PC-9 (cell line): ENCODE measurements around the gene SPATA16. TPM values are rescaled to one million over a fixed set of nuclear protein-coding genes. Genes with fewer than 3 reads are reported as not detected.

Experiments used
- BruUV-seq: library from RNA; stranded (reverse); fragments of 400-500 nt; replicated peaks from 2 replicates; lab custom pipeline; 2021; lab: Mats Ljungman, UMichigan
- CTCF ChIA-PET: fragments of 300-600 bp; sonication (Branson Sonifier 250); formaldehyde crosslinking; loops from one replicate; lab custom pipeline; 2022; ENCODE audit warnings: antibody characterized with exemption; lab: Charles Lee
- POLR2A ChIA-PET: fragments of 300-600 bp; sonication (Branson Sonifier 250); formaldehyde crosslinking; loops from one replicate; lab custom pipeline; 2022; ENCODE audit warnings: antibody characterized with exemption; ENCODE audit not compliant: unreplicated experiment; lab: Charles Lee
- DNase-seq, 2 experiments: peaks; one replicate each; pipeline versions ENCODE4 v3.0.0 to v3.0.0-alpha.2; 2015 to 2022; ENCODE audit warnings: mixed read lengths in 1 of 2
- H2AFZ ChIP-seq: fragments of 200-600 bp; sonication (generic); 2 replicates; pipeline ENCODE4 v1.8.1; 2017; ENCODE audit warnings: antibody characterized with exemption
- H3F3A ChIP-seq: fragments of 200-600 bp; sonication (generic); 2 replicates; pipeline ENCODE4 v1.8.1; 2017; ENCODE audit warnings: antibody characterized with exemption, mild to moderate bottlenecking, low read depth; ENCODE audit not compliant: insufficient read depth
- H3K27ac ChIP-seq: fragments of 200-600 bp; sonication (generic); 2 replicates; pipeline ENCODE4 v1.6.1; 2016; ENCODE audit warnings: mixed run types
- H3K27me3 ChIP-seq: fragments of 200-600 bp; sonication (generic); 2 replicates; pipeline ENCODE4 v1.6.1; 2016; ENCODE audit warnings: low read depth, mixed run types; ENCODE audit not compliant: insufficient read depth
- H3K36me3 ChIP-seq: fragments of 200-600 bp; sonication (generic); 2 replicates; pipeline ENCODE4 v1.6.1; 2016; ENCODE audit warnings: low read depth, mixed run types
- H3K4me1 ChIP-seq: fragments of 200-600 bp; sonication (generic); replicated peaks from 2 replicates; pipeline ENCODE4 v1.6.1; 2016; ENCODE audit warnings: mixed run types; ENCODE audit not compliant: insufficient read depth
- H3K4me2 ChIP-seq: fragments of 200-600 bp; sonication (generic); 2 replicates; pipeline ENCODE4 v1.6.1; 2017; ENCODE audit warnings: mixed run types
- H3K4me3 ChIP-seq: fragments of 200-600 bp; sonication (generic); 2 replicates; pipeline ENCODE4 v1.6.1; 2016; ENCODE audit warnings: mixed run types
- H3K79me2 ChIP-seq: fragments of 200-600 bp; sonication (generic); 2 replicates; pipeline ENCODE4 v1.6.1; 2017; ENCODE audit warnings: low read depth, mixed run types
- H3K9me2 ChIP-seq: fragments of 200-600 bp; sonication (generic); 2 replicates; pipeline ENCODE4 v1.8.1; 2017; ENCODE audit warnings: mild to moderate bottlenecking; ENCODE audit not compliant: insufficient read depth
- H3K9me3 ChIP-seq: fragments of 200-600 bp; sonication (generic); 2 replicates; pipeline ENCODE4 v1.8.1; 2016; ENCODE audit warnings: low read depth; ENCODE audit not compliant: insufficient read depth
- H4K20me1 ChIP-seq: fragments of 200-600 bp; sonication (generic); 2 replicates; pipeline ENCODE4 v1.8.1; 2017; ENCODE audit not compliant: insufficient read depth
- EZH2 ChIP-seq: fragments of 200-600 bp; sonication (generic); IDR thresholded peaks from 2 replicates; pipeline ENCODE4 v1.8.0; 2017; ENCODE audit warnings: antibody characterized with exemption, low read depth
- intact Hi-C: fragments of 100-400 bp; cut with micrococcal nuclease; formaldehyde crosslinking; loops from one replicate; pipeline ENCODE4 v1.10.0; 2022; ENCODE audit not compliant: unreplicated experiment
- total RNA-seq: library from RNA; stranded (reverse); gene quantifications from 2 replicates; pipeline ENCODE4 v1.2.3, GENCODE V29; 2021
- TF ChIP-seq, protein P1 (sequence below): fragments of 200-600 bp; sonication (generic); conservative IDR thresholded peaks from 2 replicates; pipeline ENCODE4 v1.6.1; 2017; ENCODE audit warnings: mixed run types, antibody characterized with exemption, mild to moderate bottlenecking, moderate library complexity

The SPATA16 gene
- total RNA-seq, 1 experiment from 2014 or later, result not detected

DNA sequence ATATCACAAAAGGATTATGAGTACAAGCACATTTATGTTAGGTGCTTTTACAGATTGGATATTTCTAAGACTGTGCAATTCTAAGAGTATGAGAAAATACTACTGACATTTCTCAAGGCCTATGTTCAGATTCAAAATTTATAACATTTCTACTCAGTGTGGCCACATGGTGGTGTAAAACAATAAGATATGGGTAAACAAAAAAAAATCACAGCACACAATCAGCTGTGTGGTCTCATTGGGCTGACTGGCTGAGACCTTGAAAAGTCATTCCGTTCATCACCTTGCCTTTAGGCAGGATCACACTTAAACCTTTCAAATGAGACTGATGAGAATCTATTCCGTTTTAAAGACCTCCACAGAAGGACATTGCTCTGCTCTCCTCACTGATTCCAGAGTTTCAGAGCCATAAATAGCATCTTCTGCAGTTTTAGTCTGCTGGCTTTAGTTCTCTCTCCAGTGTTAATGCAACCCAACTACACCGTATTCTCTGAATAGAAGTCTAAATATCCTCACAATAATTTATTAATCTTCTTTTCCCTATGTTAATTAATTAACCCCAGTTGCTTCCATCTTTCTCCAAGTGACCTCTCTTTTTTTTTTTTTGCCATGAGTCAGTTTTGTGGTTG is 158.2 kb downstream of the SPATA16 start:
- Histone ChIP-seq H3K36me3 (no peaks in the 10 kb centered on the region), H3F3A (no peaks in the 10 kb centered on the region), H3K4me2 (no peak overlapping the region), H4K20me1 (no peaks in the 10 kb centered on the region), H3K4me1 (no peaks in the 10 kb centered on the region), H2AFZ (no peak overlapping the region), H3K9me3 (no peaks in the 10 kb centered on the region), H3K79me2 (no peaks in the 10 kb centered on the region), H3K4me3 (no peak overlapping the region), H3K27ac (no peak overlapping the region), H3K27me3 (no peaks in the 10 kb centered on the region), H3K9me2 (no peaks in the 10 kb centered on the region)
- no TSS peak for BruUV-seq
- no peak for TF ChIP-seq EZH2
- TF ChIP-seq, protein P1, sequence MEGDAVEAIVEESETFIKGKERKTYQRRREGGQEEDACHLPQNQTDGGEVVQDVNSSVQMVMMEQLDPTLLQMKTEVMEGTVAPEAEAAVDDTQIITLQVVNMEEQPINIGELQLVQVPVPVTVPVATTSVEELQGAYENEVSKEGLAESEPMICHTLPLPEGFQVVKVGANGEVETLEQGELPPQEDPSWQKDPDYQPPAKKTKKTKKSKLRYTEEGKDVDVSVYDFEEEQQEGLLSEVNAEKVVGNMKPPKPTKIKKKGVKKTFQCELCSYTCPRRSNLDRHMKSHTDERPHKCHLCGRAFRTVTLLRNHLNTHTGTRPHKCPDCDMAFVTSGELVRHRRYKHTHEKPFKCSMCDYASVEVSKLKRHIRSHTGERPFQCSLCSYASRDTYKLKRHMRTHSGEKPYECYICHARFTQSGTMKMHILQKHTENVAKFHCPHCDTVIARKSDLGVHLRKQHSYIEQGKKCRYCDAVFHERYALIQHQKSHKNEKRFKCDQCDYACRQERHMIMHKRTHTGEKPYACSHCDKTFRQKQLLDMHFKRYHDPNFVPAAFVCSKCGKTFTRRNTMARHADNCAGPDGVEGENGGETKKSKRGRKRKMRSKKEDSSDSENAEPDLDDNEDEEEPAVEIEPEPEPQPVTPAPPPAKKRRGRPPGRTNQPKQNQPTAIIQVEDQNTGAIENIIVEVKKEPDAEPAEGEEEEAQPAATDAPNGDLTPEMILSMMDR, result peak; percentile 47
- intact Hi-C loops, result no loop called here
- ChIA-PET POLR2A (interaction anchor here (0.7 kb wide), 1 partner anchor 13 kb away, joined by 3 read pairs; no protein-coding TSS in a partner anchor), CTCF (interaction anchor here (0.6 kb wide), 2 partner anchors 53 to 55 kb away, joined by 3 read pairs; no protein-coding TSS in a partner anchor)
- no peak for DNase-seq

DNA sequence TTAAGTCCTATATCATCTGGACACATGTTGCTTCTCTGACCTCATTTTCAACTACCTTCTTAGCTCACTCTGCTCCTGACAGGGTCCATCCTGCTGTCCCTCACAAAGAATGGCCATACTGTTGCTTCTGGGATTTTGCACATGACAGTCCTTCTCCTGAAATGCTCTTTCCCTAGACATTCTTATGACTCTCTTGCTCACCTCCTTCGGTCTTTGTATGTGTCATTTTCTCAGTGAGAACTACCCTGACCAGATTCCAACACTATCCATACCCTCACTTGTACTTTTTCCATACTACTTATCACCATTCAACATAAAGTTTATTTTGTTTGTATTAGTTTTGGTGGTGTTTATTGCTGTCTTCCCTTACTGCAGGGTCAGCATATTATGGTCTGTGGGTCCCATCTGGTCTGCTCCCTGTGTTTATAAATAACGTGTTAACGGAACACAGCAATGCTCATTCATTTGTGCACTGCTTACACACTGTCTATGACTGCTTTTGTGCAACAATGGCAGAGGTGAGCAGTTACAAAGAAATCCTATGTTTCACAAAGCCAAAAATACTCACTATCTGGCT is 159.5 kb downstream of the SPATA16 start:
- H3K4me3 ChIP-seq, result no peak overlapping the region
- H4K20me1 ChIP-seq, result no peaks in the 10 kb centered on the region
- BruUV-seq, result no TSS peak
- TF ChIP-seq EZH2, result no peak
- TF ChIP-seq, protein P1, result no peak
- ChIA-PET CTCF (no interaction called here), POLR2A (no interaction called here)
- H2AFZ ChIP-seq, result no peak overlapping the region
- intact Hi-C loops, result no loop called here
- no peaks in the 10 kb centered on the region for H3F3A ChIP-seq
- no peaks in the 10 kb centered on the region for H3K36me3 ChIP-seq
- no peak for DNase-seq
- no peaks in the 10 kb centered on the region for H3K9me3 ChIP-seq
- no peak overlapping the region for H3K4me2 ChIP-seq
- no peaks in the 10 kb centered on the region for H3K27me3 ChIP-seq
- no peaks in the 10 kb centered on the region for H3K4me1 ChIP-seq
- no peaks in the 10 kb centered on the region for H3K9me2 ChIP-seq
- no peaks in the 10 kb centered on the region for H3K79me2 ChIP-seq
- no peak overlapping the region for H3K27ac ChIP-seq

DNA sequence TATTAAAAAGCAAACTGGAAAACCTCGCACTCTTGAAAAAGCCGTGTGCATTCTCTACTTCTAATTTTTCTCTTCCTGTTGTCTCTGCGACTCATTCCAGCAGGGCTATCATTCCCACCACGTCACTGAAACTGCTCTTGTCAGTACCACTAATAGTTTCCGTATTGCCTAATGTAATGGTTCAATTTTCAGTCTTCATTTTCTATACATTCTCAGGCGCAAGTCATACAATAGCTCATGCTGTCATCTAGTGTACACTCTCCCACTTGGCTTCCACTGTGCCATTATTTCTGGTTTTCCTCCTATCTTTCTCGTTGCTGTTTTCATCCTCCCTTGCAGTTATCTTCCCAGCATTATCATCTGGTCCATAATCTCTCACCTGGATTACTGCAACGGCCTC is 160.2 kb downstream of the SPATA16 start:
- Histone ChIP-seq H3K4me3 (no peak overlapping the region), H3K36me3 (no peaks in the 10 kb centered on the region), H3K9me3 (no peaks in the 10 kb centered on the region), H3K27ac (no peak overlapping the region), H3F3A (no peaks in the 10 kb centered on the region), H3K27me3 (no peaks in the 10 kb centered on the region), H2AFZ (no peak overlapping the region), H3K4me1 (no peaks in the 10 kb centered on the region), H4K20me1 (no peaks in the 10 kb centered on the region), H3K9me2 (peaks cover 5% of the 10 kb centered on the region; the same call in 1 of the 2 replicates), H3K79me2 (no peaks in the 10 kb centered on the region), H3K4me2 (no peak overlapping the region)
- ChIA-PET CTCF (interaction anchor here (0.6 kb wide), 1 partner anchor 162 kb away, joined by 3 read pairs; no protein-coding TSS in a partner anchor), POLR2A (no interaction called here)
- BruUV-seq, result no TSS peak
- intact Hi-C loops, result no loop called here
- DNase-seq, result no peak
- TF ChIP-seq EZH2, result no peak
